Kidney epithelial cell (primary cell): ENCODE results near the gene GPR139. TPM values are rescaled to one million over a fixed set of nuclear protein-coding genes. Genes with fewer than 3 reads are reported as not detected.

Source experiments
- DNase-seq: peaks from one replicate; pipeline ENCODE4 v3.0.0-alpha.2; 2010; ENCODE audit warnings: low read depth
- H3K27me3 ChIP-seq: 2 replicates; pipeline ENCODE4 v1.6.0; 2011; ENCODE audit warnings: low read length; ENCODE audit not compliant: control insufficient read depth, insufficient read depth
- H3K36me3 ChIP-seq: 2 replicates; pipeline ENCODE4 v1.5.1; 2011; ENCODE audit warnings: low read length; ENCODE audit not compliant: control insufficient read depth, insufficient read depth
- H3K4me3 ChIP-seq: 2 replicates; pipeline ENCODE4 v1.5.1; 2011; ENCODE audit warnings: low read depth, mild to moderate bottlenecking, control low read depth, low read length
- total RNA-seq: library from RNA; depleted of rRNA; stranded (reverse); fragments of >200 nt; gene quantifications from 2 replicates; pipeline ENCODE4 v1.2.3, GENCODE V29; 2015
- TF ChIP-seq, protein P1 (sequence below): IDR thresholded peaks from 2 replicates; pipeline ENCODE4 v1.5.1; 2011; ENCODE audit warnings: mild to moderate bottlenecking, moderate library complexity, low read length, control low read depth, inconsistent platforms; ENCODE audit not compliant: insufficient read depth, poor library complexity, severe bottlenecking

Gene GPR139
- total RNA-seq, 1 donor from 2014 or later = not detected

DNA sequence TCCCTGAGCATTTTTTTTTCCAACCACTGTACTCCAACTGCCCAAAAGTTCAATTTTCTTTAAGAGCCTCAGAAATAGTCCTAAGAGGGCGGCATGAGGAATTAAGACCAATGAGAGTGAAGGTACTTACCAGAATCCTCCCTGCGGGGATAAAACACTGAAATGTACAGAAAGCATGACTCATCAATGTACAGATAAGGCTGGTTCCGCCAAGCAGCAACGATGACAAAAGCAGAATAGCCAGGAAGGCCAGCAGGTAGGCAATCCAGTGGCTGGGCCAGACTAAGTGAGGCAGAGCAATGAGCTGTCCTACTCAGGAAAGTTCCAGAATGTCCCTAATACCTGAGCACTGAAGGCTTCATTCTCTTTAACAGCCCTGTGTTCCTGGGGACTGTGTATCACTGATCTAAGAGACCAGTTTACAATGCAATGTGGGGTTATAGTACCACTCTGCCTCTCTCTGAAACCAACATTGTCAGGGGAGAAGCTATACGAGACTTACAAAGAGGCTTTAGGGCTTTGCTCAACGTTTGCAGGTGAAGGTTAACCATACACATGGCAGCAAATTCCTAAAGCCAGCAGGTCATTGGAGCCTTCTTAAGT, 11.0 kb upstream of the GPR139 start:
- H3K36me3 ChIP-seq = no peaks in the 10 kb centered on the region
- H3K27me3 ChIP-seq = no peaks in the 10 kb centered on the region
- TF ChIP-seq, protein P1, sequence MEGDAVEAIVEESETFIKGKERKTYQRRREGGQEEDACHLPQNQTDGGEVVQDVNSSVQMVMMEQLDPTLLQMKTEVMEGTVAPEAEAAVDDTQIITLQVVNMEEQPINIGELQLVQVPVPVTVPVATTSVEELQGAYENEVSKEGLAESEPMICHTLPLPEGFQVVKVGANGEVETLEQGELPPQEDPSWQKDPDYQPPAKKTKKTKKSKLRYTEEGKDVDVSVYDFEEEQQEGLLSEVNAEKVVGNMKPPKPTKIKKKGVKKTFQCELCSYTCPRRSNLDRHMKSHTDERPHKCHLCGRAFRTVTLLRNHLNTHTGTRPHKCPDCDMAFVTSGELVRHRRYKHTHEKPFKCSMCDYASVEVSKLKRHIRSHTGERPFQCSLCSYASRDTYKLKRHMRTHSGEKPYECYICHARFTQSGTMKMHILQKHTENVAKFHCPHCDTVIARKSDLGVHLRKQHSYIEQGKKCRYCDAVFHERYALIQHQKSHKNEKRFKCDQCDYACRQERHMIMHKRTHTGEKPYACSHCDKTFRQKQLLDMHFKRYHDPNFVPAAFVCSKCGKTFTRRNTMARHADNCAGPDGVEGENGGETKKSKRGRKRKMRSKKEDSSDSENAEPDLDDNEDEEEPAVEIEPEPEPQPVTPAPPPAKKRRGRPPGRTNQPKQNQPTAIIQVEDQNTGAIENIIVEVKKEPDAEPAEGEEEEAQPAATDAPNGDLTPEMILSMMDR = no peak
- no peak overlapping the region for H3K4me3 ChIP-seq
- DNase-seq = no peak

- no peak overlapping the region for H3K4me3 ChIP-seq
Measured at GRCh38 chr16:20079106-20079505, 5.4 kb upstream of the GPR139 start.

GRCh38 chr16:20075243-20075642, 1.6 kb upstream of the GPR139 start:
- H3K27me3 ChIP-seq = peaks cover 24% of the 10 kb centered on the region
- no peak for DNase-seq
- no peaks in the 10 kb centered on the region for H3K36me3 ChIP-seq
- H3K4me3 ChIP-seq = no peak overlapping the region
- TF ChIP-seq, protein P1 = no peak

More at GRCh38 chr16:20079106-20079505, 5.4 kb upstream of the GPR139 start:
- peaks cover 5% of the 10 kb centered on the region for H3K27me3 ChIP-seq
- TF ChIP-seq, protein P1 = no peak
- no peaks in the 10 kb centered on the region for H3K36me3 ChIP-seq
- no peak for DNase-seq

DNA sequence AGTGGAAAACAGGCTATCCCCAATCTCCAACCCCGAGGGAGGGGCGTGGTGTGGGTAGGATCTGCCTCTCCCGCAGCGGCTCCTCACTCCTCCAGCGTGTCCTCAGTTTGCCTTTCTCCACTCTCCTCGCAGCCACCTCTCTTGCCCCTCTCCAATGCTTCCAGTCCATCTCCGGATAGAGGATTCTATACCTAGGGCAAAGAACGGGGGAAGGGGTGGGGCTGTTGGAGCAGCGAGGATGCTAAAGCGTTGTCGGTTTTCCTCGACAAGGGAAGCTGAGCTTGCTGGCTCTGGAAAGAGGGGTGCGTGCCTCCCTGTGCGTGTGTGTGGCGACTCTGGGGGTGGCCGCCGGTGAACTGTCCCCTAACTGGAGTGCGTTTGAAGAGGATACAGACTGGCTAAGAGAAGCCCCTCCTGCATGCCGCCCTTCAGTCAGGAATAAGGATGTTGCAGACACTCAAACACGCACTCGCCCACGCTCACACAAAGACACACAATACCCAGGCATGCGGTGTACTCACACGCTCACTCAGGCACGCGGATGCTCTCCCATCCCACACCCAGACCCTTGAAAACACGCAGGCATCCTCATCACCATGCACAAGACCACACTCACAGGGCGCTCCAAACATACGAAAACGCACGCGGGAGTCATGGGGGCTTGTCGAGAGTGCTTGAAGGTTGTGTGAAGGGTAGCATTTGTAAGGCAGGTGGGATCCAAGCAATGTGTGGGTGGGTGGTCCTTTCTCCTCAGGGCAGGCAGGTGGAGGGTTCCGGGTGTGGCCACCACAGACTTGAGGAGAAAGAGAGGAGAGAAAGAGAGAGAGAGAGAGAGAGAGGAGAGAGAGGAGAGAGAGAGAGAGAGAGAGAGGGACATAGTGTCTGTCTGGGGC, 655 bp upstream of the GPR139 start:
- TF ChIP-seq, protein P1 = no peak
- H3K36me3 ChIP-seq = no peaks in the 10 kb centered on the region
- no peak overlapping the region for H3K4me3 ChIP-seq
- peaks cover 24% of the 10 kb centered on the region for H3K27me3 ChIP-seq
- DNase-seq = no peak

GRCh38 chr16:20072874-20073202, 852 bp downstream of the GPR139 start:
- DNase-seq = no peak
- Histone ChIP-seq H3K4me3 (no peak overlapping the region), H3K36me3 (no peaks in the 10 kb centered on the region), H3K27me3 (peaks cover 24% of the 10 kb centered on the region)
- TF ChIP-seq, protein P1 = no peak
